ENCODE data around the gene HERC2.

Gene HERC2

DNA sequence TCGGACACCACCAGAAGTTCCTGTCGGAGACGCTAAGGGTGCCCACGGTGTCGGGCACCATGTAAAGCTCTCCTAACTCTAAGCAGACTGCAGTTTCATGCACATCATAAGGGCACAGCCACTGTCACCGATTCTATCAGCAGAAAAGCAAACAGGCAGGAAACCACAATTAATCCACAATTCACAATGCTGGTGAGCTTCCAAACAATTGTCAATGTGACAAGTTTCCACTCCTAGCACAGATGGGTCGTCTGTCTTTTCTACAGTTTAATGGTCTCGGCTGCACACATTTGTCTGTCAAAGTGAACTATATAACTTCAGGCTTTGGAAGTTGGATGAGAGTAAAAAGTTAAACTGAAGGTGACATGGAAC is 214.1 kb downstream of the HERC2 start:
- TF ChIP-seq, protein P1, sequence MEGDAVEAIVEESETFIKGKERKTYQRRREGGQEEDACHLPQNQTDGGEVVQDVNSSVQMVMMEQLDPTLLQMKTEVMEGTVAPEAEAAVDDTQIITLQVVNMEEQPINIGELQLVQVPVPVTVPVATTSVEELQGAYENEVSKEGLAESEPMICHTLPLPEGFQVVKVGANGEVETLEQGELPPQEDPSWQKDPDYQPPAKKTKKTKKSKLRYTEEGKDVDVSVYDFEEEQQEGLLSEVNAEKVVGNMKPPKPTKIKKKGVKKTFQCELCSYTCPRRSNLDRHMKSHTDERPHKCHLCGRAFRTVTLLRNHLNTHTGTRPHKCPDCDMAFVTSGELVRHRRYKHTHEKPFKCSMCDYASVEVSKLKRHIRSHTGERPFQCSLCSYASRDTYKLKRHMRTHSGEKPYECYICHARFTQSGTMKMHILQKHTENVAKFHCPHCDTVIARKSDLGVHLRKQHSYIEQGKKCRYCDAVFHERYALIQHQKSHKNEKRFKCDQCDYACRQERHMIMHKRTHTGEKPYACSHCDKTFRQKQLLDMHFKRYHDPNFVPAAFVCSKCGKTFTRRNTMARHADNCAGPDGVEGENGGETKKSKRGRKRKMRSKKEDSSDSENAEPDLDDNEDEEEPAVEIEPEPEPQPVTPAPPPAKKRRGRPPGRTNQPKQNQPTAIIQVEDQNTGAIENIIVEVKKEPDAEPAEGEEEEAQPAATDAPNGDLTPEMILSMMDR (IDR thresholded peaks at IDR 0.05; ENCODE audit: extremely low read depth, missing control alignments): no peak
- no peak for DNase-seq (ENCODE audit: low spot score)

DNA sequence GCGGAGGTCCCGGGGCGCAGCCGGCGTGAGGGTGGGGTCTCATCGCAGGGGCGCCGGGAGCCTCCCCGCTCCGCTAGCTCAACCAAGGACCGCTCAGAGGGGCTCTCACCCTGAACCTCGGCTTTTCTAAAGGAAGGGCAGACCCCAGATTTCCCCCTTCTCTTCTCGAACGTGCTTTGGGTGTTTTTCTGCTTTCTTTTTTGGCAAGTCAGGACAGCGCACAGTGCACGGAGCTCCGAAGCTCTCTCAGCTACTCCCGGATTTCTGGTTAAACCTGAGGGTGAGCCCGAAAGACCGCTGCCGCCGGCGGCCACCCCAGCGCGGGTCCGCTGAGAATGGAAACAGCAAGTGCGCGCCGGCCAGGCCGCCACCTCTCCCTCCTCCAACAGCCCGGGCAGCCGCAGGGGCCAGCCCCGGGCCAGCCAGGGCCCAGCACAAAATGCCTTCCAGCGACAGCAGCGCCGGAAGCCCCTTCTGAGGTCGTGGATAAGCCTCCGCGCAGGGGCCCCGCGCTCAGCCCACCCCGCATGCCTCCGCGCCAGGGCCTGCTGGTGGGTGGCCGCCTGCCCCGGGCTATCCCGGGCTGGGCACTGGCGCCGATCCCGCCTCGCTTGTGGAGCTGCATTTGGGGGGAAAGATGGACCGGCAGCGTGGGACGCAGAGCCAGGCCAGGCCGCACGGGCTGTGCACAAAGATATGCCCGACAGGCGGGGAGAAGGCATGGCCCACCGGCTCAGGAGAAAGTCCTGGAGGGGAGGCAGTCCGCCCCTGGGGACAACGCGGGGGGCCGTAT is 214.7 kb downstream of the HERC2 start:
- TF ChIP-seq, protein P1 (IDR thresholded peaks at IDR 0.05; ENCODE audit: extremely low read depth, missing control alignments): no peak
- DNase-seq (ENCODE audit: low spot score): peak; percentile 58

DNA sequence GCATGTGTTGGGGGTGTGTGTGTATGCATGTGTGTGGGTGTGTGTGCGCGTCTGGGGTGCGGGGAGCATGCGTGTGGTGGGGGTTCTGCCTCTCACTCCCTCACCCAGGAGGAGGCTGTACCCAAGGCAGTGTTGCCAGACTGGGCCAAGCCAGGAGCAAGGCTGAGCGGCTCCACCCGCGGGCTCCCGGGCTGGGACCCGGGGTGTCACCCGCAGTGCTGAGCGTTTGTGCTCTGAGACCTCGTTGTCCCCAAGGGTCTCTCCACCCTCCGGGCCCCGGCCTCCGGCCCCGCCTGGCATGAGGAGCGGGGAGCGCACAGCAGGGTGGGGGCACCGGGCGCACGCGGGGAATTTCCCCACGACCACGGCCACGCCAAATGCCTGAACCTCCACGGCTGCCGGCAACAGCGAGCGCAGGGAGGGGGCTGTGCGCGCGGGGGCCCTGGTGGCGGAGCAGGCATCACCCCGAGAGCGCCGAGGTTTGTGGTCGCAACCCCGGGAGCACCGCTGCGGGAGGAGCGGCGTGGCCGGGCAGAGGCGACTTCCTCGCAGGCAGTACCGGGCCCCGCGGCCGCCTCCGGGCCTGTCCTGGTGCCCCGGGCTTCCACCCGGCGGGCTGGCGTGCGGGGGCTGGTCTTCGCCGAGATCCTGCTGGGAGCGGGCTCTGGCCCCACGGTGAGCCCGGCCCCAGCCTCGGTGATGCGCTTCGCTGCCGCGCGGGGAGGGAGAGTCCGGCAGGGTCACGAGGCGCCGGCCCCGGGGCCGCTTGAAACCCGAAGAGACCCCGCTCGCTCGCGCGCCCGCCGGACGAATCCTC is 215.5 kb downstream of the HERC2 start:
- TF ChIP-seq, protein P1 (IDR thresholded peaks at IDR 0.05; ENCODE audit: extremely low read depth, missing control alignments): no peak
- DNase-seq (ENCODE audit: low spot score): peak; percentile 62

DNA sequence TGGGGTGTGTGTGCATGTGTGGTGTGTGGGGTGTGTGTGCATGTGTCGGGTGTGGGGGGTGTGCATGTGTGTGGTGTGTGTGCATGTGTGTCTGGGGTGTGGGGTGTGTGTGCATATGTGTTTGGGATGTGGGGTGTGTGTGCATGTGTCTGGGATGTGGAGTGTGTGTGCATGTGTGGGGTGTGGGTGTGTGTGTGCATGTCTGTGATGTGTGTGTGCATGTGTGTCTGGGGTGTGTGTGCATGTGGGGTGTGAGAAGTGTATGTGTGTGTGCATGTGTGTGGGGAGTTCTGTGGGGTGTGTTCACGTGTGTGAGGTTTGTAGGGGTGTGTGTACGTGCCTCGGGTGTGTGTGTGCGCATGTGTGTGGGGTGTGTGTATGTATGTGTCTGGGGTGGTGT is 216.2 kb downstream of the HERC2 start:
- TF ChIP-seq, protein P1 (IDR thresholded peaks at IDR 0.05; ENCODE audit: extremely low read depth, missing control alignments): no peak
- no peak for DNase-seq (ENCODE audit: low spot score)

DNA sequence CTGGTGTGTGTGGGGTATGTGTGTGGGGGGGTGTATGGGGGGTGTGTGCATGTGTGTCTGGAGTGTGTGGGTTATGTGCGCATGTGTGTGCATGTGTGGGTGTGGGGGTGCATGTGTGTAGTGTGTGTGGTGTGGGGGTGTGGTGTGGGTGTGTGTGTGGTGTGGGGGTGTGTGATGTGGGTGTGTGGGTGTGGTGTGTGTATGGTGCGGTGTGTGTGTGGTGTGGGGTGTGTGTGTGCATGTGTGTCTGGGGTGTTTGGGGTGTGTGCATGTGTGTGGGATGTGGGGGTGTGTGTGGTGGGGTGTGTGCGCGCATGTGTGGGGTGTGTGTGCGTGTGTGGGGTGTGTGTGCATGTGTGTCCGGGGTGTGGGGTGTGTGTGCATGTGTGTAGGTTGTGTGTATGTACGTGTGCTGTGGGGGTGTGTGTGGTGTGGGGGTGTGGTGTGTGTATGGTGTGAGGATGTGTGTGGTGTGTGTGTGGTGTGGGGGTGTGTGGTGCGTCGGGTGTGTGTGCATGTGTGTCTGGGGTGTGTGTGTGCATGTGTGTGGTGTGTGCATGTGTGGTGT is 216.7 kb downstream of the HERC2 start:
- TF ChIP-seq, protein P1 (IDR thresholded peaks at IDR 0.05; ENCODE audit: extremely low read depth, missing control alignments): no peak
- DNase-seq (ENCODE audit: low spot score): no peak

DNA sequence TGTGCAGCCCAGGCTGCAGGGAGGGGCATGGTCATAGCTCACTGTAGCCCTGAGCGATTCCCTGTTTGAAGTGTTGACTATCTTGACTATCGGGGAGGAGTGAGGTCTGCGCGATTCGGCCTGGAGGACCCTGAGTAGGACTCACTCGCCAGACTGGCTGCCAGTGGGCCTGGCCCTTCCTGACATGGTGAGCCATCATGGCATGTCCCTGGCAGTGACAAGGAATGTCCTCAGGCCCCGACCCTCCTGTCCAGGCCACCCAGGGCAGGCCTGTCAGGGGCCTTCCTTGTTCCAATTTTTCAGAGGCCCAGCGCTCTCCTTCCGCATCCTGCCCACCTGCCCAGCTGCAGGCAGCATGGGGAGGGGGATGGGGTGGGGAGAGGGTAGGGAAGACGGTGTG is 217.7 kb downstream of the HERC2 start:
- no peak for DNase-seq (ENCODE audit: low spot score)
- TF ChIP-seq, protein P1 (IDR thresholded peaks at IDR 0.05; ENCODE audit: extremely low read depth, missing control alignments): no peak

DNA sequence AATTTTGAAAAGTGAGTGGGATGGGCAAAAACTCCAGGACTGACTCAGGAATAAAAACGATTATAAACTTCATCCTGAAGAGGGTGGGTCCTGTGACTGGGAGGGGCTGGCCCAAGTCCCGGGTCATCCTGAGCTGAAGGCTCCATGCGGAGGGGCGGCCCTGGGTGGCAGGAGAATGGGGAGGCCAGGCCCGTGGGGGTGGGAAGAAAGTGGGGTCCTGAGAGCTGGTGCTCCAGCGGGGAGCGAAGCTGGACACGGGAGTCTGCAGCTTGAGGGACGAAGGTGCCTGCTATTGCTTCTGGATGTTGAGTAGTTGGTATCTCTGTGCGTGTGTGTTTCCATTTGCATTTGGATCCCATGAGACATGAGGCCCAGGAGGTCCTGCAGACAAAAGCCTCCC is 218.1 kb downstream of the HERC2 start:
- DNase-seq (ENCODE audit: low spot score): no peak
- TF ChIP-seq, protein P1 (IDR thresholded peaks at IDR 0.05; ENCODE audit: extremely low read depth, missing control alignments): no peak

Data from GM20000 (cell line).